Activated gamma-delta T cell treated with anti-CD3 and anti-CD28 coated beads, Interleukin-2, amount 50 U/mL, for 16 hours (primary cell): ENCODE measurements around the gene CUTA.
A peak's percentile ranks its signal among the peaks of the same experiment; 100 is the strongest.
"Not testable (repeated sequence)": the region's sequence is repeated elsewhere in the genome, so short reads cannot be mapped to it uniquely, and the experiment has no call there.

ENCODE experiments used
- DNase-seq: peaks from one replicate; pipeline ENCODE4 v3.0.0-alpha.2; 2020; ENCODE audit warnings: low read depth

The CUTA gene

GRCh38 chr6:33405386-33405940, 12.4 kb downstream of the CUTA start:
- no peak for DNase-seq

- no peak for DNase-seq
Measured at GRCh38 chr6:33404884-33405283, 13.0 kb downstream of the CUTA start.

- not testable (repeated sequence) for DNase-seq
Measured at GRCh38 chr6:33399881-33400280, 18.0 kb downstream of the CUTA start.

- not testable (repeated sequence) for DNase-seq
Measured at GRCh38 chr6:33398601-33399000, 19.3 kb downstream of the CUTA start.

- no peak for DNase-seq
Measured at GRCh38 chr6:33397541-33397940, 20.4 kb downstream of the CUTA start.

GRCh38 chr6:33392979-33393378, 24.9 kb downstream of the CUTA start:
- no peak for DNase-seq

GRCh38 chr6:33392595-33392948, 25.3 kb downstream of the CUTA start:
- no peak for DNase-seq

- no peak for DNase-seq
Measured at GRCh38 chr6:33391922-33392594, 25.8 kb downstream of the CUTA start.

- DNase-seq = peak; percentile 99
Measured at GRCh38 chr6:33391278-33391921, 26.5 kb downstream of the CUTA start, which contains the start of gene KIFC1. TSS of gene KIFC1 (plus strand) at chr6:33391823. CDS start at chr6:33391986, 163 bp downstream.

- DNase-seq = no peak
Measured at GRCh38 chr6:33390767-33391277, 27.1 kb downstream of the CUTA start.

GRCh38 chr6:33390173-33390572, 27.7 kb downstream of the CUTA start:
- DNase-seq = no peak

GRCh38 chr6:33384581-33385020, 33.3 kb downstream of the CUTA start:
- DNase-seq = no peak

- DNase-seq = no peak
Measured at GRCh38 chr6:33383427-33384185, 34.3 kb downstream of the CUTA start.

- DNase-seq = no peak
Measured at GRCh38 chr6:33380272-33380981, 37.5 kb downstream of the CUTA start.

- not testable (repeated sequence) for DNase-seq
Measured at GRCh38 chr6:33379184-33379583, 38.7 kb downstream of the CUTA start.

GRCh38 chr6:33377171-33377570, 40.7 kb downstream of the CUTA start:
- DNase-seq = no peak

GRCh38 chr6:33375143-33375671, 42.7 kb downstream of the CUTA start:
- DNase-seq = no peak

- DNase-seq = no peak
Measured at GRCh38 chr6:33373960-33374910, 43.7 kb downstream of the CUTA start.

GRCh38 chr6:33372526-33373123, 45.3 kb downstream of the CUTA start:
- no peak for DNase-seq

- DNase-seq = not testable (repeated sequence)
Measured at GRCh38 chr6:33371901-33372300, 46.0 kb downstream of the CUTA start.
